Effector CD4-positive, alpha-beta T cell (primary cell): ENCODE data around the gene SKAP1.
"Not testable (repeated sequence)": the region's sequence is repeated elsewhere in the genome, so short reads cannot be mapped to it uniquely, and the experiment has no call there.

ENCODE experiments used
- DNase-seq: peaks from one replicate; pipeline ENCODE4 v3.0.0-alpha.2; 2020

The SKAP1 gene

GRCh38 chr17:48278760-48279491 is 151.1 kb downstream of the SKAP1 start:
- DNase-seq: no peak

DNA sequence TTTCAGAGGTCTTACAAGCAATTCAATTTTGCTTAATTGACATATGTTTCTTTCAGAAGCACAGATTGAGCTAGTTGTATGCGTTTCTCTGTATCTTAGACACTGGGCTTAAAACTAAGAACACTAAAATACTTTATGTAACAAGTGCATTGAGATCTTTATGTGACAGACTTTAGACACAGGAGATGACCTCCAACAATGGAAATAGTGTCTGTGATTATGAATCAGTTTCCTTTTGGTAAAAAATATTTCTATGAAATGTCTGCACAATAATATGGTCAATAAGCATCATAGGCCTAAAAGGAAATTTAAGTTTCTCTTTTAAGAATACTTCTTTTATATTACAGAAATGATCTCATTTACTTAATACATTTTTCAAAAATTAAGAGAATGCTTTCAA is 153.2 kb downstream of the SKAP1 start:
- no peak for DNase-seq

GRCh38 chr17:48270899-48271298 is 159.1 kb downstream of the SKAP1 start:
- DNase-seq: no peak

GRCh38 chr17:48269209-48269608 is 160.8 kb downstream of the SKAP1 start:
- DNase-seq: no peak

- no peak for DNase-seq
Measured at GRCh38 chr17:48263731-48264035, 166.3 kb downstream of the SKAP1 start.

DNA sequence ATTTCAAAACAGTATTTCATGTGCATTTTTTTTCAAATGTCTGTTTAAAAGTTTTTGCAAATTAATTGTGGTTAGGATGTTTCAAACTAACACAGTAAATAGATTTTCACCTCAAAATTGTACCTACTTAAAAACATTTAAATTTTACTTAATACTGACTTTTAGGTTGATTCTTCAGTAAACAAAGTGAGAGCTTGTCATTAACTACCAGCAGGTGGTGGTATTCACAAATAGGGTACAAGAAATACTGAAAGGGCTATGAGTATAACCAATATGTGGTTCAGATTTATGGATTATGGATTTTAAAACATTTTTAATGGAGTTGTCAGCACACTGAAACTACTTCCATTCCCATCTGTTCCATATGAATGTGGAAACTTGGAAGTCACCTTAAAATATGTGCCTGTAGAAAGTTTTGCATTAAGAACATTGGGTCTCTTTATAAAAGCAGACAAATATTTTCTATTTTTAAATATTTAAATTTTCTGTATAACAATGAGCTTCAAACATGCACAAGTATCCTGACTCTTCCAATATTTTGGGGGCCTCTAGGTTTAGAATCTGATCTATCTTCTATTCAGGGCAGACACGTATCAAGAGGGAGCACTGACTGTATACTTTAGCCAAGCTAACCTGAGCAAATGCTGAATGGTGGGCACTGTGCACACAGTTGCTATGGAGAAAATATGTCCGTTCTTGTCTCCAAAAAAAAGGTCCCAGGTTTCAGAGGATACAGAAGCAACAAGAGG is 166.9 kb downstream of the SKAP1 start:
- DNase-seq: no peak

- DNase-seq: no peak
Measured at GRCh38 chr17:48261297-48261880, 168.6 kb downstream of the SKAP1 start.

- no peak for DNase-seq
Measured at GRCh38 chr17:48259694-48260291, 170.2 kb downstream of the SKAP1 start.

DNA sequence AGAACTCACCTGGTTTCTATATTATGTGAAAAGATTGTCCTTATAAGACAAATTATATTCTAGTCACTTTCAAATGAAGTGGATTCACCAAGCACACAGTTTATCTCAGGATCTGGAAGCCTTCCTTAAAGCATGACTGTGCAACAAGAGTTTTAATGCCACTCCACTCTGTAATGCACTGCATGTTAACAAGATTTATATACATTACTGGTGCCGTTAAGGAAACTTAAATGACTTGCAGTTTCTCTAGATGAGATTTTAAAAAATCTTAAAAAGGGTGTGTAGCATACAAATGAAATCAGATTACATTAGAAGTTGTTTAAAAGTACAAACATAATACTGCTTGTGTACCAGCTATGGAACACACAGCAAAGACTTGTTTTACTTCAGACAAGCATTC is 171.7 kb downstream of the SKAP1 start:
- no peak for DNase-seq

DNA sequence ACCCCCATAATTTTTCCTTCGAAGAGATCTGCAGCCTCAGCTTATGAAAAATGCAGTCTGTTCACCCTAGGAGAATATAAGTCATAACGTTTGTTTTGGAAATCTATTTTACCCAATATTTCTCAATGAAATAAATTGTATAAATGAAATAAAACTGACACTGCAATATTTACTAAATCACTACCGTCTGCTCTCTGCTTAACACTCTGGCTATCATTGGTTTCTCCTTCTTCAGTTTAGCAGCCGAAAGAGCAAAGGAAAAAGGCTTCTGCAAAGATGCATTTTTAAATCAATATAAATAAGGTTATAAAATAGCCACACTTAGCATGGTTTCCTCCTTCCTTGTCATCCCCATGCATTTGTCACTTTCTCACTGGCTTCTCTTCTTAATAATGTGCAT is 174.3 kb downstream of the SKAP1 start:
- no peak for DNase-seq

DNA sequence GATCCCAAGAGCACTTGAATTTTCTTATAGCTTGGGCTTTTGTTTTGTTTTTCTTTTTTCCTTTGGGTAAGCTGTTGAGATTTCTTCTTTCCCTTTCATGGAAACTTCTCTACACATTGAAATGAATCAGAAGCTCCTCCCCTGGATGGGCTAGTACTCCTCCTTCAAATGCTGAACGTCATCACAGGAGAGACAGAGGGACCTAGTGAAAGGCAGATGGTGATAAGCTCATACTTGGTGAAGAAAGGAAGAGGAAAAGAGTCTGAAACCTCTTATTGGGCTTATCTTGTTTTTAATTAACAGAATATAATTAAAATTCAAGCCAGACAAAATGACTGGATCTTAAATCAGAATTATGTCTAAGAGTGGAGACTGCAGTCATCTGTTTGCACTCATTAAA is 175.1 kb downstream of the SKAP1 start:
- no peak for DNase-seq

DNA sequence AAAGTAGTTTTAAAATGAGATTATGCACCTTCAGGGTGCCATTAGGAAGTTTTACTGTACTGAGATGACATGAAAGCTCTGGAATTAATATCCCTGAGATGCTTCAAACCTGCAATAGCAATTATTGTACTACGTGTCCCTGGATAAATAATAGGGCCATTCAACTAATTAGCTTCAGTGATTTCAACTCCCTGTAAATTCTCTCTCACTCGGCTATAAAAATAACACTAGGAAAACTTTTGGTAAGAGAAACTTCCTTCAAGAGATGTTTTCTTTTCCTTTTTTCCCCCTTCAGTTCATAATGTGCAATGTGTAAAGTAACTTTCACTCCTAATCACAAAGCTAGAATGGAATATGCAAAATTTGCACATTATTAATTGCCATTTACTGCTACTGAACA is 176.0 kb downstream of the SKAP1 start:
- DNase-seq: no peak

DNA sequence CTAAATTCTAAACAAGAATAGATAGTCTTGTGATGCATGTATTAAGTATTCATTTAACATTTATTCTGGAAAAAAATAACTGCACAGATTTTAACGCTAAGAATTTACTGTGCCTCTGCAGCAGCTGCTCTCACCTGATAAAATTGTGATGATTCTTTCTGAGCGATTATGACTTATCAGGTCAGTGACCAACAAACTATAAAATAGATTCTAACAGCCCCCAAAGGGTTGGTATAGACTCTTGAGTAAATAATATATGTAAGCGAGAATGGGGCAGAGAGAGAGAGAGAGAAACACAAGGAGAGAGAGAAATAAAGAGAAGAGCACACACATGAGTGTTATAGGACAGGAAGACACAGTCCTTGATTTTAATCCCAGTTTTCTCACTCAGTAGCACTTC is 178.1 kb downstream of the SKAP1 start:
- no peak for DNase-seq

DNA sequence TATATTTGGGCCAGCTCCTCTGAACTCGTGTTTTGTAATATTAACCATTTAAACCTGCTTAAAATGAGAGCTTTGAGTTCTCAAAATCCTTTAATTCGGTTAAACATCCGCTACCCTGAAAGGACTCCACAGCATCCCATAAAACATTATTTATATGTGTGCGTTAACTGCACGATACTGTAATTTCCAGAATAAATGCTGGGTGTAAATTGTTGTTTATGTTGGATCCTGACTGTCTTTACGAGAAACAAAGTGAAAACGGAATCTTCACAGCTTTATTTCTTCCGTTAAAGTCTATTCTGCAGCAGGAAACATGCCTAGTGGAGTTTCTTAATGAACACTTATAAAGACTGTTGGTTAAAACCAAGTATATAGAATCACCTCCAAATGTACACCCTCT is 179.1 kb downstream of the SKAP1 start:
- no peak for DNase-seq

- not testable (repeated sequence) for DNase-seq
Measured at GRCh38 chr17:48250059-48250458, 180.0 kb downstream of the SKAP1 start.

DNA sequence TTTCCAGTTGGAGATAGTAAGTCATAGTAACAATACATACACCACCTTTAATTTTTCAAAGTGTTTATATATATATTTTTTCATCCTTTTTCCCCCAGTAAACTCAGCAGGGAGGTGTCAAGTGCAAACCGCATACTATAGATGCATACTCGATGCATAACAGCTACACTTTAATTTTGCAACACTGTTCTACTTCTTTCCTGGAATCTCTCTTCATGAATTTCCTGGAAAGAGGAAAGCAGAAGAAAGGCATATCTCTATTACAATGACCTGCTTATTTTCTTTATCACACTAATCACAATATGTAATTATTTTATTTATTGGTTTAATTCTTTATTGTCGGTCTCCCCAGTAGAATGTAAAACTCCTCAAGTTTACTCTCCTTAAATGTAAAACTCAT is 182.4 kb downstream of the SKAP1 start:
- no peak for DNase-seq

DNA sequence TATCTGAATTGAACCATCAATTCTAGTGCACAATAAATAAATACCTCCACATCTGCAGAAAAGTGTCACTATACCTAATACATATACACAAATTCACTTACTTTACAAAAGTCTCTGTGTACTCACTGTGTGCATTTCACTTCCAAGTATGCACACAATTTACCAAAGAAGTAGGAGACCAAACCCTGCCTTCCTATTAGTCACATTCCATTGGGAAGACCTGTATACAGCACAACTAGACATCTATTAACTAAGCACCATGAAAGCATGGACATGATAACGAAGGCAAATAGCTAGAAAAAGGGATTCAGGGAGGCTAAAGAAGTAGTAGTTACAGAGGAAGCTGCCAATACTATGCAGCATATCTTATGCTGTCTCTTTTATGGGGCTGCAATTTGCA is 183.0 kb downstream of the SKAP1 start:
- no peak for DNase-seq

DNA sequence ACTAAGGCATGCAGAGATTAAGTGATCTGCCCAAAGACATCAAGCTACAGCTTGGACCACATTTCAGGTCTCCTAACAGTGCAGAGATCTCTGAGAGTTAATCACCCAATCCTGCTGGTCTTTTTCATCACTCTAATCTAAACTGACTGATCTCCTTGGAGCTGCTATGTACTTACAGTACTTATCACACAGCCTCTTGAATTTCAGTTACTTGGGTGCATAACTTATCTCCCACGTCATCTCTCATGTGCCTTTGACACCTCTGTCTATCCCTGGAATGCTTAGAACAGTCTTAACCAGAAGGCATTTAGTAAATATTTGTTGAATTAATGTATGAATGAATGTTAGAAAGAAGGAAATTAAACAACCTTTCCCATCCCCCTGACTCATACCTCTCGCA is 183.4 kb downstream of the SKAP1 start:
- DNase-seq: no peak

GRCh38 chr17:48245465-48246033 is 184.5 kb downstream of the SKAP1 start:
- DNase-seq: not testable (repeated sequence)

- DNase-seq: no peak
Measured at GRCh38 chr17:48244814-48245213, 185.2 kb downstream of the SKAP1 start.

DNA sequence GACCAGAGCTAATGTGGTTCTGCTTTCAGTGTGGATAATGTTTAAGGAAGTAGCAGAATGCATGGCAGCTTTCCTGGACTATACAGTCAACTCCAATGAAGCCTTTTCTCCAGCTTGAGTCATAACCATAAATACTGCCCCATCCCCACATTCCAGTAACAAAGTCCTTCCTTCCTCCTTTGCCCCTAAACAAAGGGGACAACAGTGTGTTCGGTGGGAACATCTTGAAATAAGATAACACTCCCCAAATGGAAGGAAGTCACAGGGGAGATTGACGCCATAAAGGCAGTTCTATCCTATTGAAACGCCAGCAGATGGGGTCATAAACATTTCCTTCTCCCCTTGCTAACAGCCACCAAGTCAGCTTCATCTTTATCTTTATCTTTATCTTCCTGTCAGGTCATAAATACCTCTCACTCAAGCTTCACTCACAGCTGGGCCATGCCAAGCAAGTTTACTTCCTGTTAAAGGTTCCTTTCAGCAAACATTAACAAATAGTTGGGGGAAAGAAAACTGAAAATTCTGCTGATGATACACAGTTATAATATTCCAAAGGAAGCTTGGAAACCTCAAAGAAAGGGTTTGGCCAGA is 185.8 kb downstream of the SKAP1 start:
- DNase-seq: no peak

DNA sequence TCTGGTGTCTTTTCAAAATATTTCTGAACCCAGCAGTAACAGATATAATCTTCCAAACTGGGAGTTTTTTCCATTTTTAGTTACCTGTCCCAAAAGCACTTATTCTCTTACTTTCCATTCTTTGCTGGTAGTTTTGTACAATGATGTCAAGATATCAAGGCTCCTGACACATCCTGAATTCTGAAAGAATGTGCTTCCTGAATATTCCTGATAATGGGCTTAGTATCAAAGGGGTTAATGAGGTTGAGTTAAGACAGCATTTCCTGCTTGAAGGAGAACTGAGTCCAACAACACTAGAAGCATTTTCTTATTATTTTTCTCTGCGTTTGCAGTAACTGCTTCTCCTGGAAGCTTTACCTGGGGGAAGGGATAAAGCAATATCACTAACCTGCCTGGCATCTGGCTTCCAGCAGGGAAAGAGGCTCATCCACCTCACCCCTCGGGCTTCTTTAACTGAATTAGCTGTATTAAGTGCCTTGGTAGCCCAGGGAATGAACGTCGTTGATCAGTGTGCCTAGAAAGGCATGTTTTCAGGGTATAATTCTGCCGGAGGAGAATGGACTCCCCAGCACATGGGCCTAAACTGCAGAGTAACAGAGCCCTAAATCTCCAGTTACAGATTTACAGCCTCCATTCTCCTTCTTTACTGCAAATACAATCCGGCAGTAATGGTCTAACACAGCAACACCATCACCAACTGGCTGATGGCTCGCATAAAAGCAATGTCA is 188.1 kb downstream of the SKAP1 start:
- no peak for DNase-seq
